OCI-LY3 (cell line): ENCODE results near the gene SPATA22.
"Not testable (repeated sequence)": the region's sequence is repeated elsewhere in the genome, so short reads cannot be mapped to it uniquely, and the experiment has no call there.

Experiments used
- H2AFZ ChIP-seq: fragments of 200-600, 300-600 bp; shearing (Covaris generic); 2 replicates; pipeline ENCODE4 v1.6.0; 2014; ENCODE audit warnings: antibody characterized with exemption, low read depth, low read length
- H3K27ac ChIP-seq: fragments of 200-600, 300-600 bp; sonication (generic); 2 replicates; pipeline ENCODE4 v1.5.1; 2014; ENCODE audit warnings: mild to moderate bottlenecking, low read length, moderate library complexity, mixed read lengths
- H3K27me3 ChIP-seq: fragments of 200-600, 300-600 bp; sonication (generic); 2 replicates; pipeline ENCODE4 v1.6.1; 2014; ENCODE audit warnings: low read depth, low read length, mixed read lengths
- H3K36me3 ChIP-seq: fragments of 200-600, 300-600 bp; sonication (generic); replicated peaks from 2 replicates; pipeline ENCODE3; 2014; ENCODE audit warnings: low read depth, low read length, mixed read lengths
- H3K4me1 ChIP-seq: fragments of 300-600, 200-600 bp; sonication (generic); 2 replicates; pipeline ENCODE4 v1.6.1; 2014; ENCODE audit warnings: low read length, mixed read lengths
- H3K4me2 ChIP-seq: fragments of 200-600, 300-600 bp; sonication (generic); 2 replicates; pipeline ENCODE4 v1.6.1; 2014; ENCODE audit warnings: low read length, mixed read lengths
- H3K4me3 ChIP-seq: fragments of 300-600, 200-600 bp; sonication (generic); 2 replicates; pipeline ENCODE4 v1.5.1; 2014; ENCODE audit warnings: antibody characterized with exemption, mild to moderate bottlenecking, low read length, moderate library complexity
- H3K79me2 ChIP-seq: fragments of 300-600, 200-600 bp; shearing (Covaris generic); 2 replicates; pipeline ENCODE4 v1.6.1; 2014; ENCODE audit warnings: mild to moderate bottlenecking, low read length, mixed read lengths
- H3K9ac ChIP-seq: fragments of 300-600, 200-600 bp; shearing (Covaris generic); 2 replicates; pipeline ENCODE4 v1.6.0; 2014; ENCODE audit warnings: mild to moderate bottlenecking, low read length, moderate library complexity
- H3K9me3 ChIP-seq: fragments of 200-600, 300-600 bp; shearing (Covaris generic); 2 replicates; pipeline ENCODE4 v1.6.1; 2014; ENCODE audit warnings: low read length, mixed read lengths; ENCODE audit not compliant: insufficient read depth
- H4K20me1 ChIP-seq: fragments of 200-600, 300-600 bp; sonication (generic); 2 replicates; pipeline ENCODE4 v1.6.1; 2016; ENCODE audit warnings: low read length, mixed read lengths; ENCODE audit not compliant: insufficient read depth
- CTCF ChIP-seq: fragments of 200-600, 300-600 bp; sonication (generic); IDR thresholded peaks from 2 replicates; pipeline ENCODE4 v1.5.1; 2014; ENCODE audit warnings: antibody characterized with exemption, low read length, low read depth
- EZH2phosphoT487 ChIP-seq: fragments of 200-600 bp; shearing (Covaris generic); IDR thresholded peaks from 2 replicates; pipeline ENCODE4 v1.6.1; 2018; ENCODE audit warnings: antibody characterized with exemption, mixed run types, low read depth

Gene SPATA22, protein sequence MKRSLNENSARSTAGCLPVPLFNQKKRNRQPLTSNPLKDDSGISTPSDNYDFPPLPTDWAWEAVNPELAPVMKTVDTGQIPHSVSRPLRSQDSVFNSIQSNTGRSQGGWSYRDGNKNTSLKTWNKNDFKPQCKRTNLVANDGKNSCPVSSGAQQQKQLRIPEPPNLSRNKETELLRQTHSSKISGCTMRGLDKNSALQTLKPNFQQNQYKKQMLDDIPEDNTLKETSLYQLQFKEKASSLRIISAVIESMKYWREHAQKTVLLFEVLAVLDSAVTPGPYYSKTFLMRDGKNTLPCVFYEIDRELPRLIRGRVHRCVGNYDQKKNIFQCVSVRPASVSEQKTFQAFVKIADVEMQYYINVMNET

DNA sequence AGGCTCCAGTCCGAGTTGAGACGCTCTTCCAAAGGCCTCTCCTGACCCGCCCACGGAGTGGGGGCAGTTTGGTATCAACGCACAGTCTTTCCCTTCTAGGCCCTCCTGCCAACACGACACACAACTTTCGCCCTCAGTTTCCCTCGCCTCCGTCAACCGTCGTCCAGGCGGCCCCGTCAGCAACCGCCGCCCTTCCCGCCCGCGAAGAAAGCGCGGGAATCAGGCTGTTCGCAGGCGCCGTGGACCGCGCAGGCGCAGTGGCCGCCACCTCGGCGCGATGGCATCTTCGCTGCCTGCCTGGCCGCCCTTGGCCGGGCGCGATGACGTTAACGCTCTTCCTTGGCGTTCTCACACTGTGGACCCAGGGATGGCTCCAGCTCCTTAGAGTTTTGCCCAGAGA is at the start of gene SPATA22:
Gene SPATA22, minus strand, starts transcription at position 221 of the 400 bp plus-strand sequence. CDS start 2,494 bp downstream, outside the sequence.
- no peaks in the 10 kb centered on the region for H3K27me3 ChIP-seq
- H3K9ac ChIP-seq, result no peak within 1 kb of the TSS
- no peaks in the 10 kb centered on the region for H3K79me2 ChIP-seq
- H4K20me1 ChIP-seq, result no peaks in the 10 kb centered on the region
- H3K36me3 ChIP-seq, result no peaks in the 10 kb centered on the region
- no peak within 1 kb of the TSS for H3K4me3 ChIP-seq
- H2AFZ ChIP-seq, result no peak within 1 kb of the TSS
- no peaks in the 10 kb centered on the region for H3K4me1 ChIP-seq
- H3K4me2 ChIP-seq, result no peak within 1 kb of the TSS
- H3K27ac ChIP-seq, result no peak within 1 kb of the TSS
- no peak for TF ChIP-seq CTCF
- H3K9me3 ChIP-seq, result no peaks in the 10 kb centered on the region

GRCh38 chr17:3519472-3519871 is 47.9 kb upstream of the SPATA22 start:
- H3K9me3 ChIP-seq, H3K9ac ChIP-seq, H3K4me3 ChIP-seq, H3K27ac ChIP-seq, H3K4me1 ChIP-seq, H4K20me1 ChIP-seq, H2AFZ ChIP-seq, H3K36me3 ChIP-seq, H3K27me3 ChIP-seq, H3K4me2 ChIP-seq, H3K79me2 ChIP-seq: not testable (repeated sequence)

- H3K79me2 ChIP-seq, result no peaks in the 10 kb centered on the region
- no peak overlapping the region for H3K9ac ChIP-seq
- no peaks in the 10 kb centered on the region for H3K36me3 ChIP-seq
- TF ChIP-seq CTCF, result no peak
- no peak for TF ChIP-seq EZH2phosphoT487
- no peaks in the 10 kb centered on the region for H3K9me3 ChIP-seq
- H2AFZ ChIP-seq, result no peak overlapping the region
- no peak overlapping the region for H3K27ac ChIP-seq
- H4K20me1 ChIP-seq, result no peaks in the 10 kb centered on the region
- H3K27me3 ChIP-seq, result no peaks in the 10 kb centered on the region
- no peak overlapping the region for H3K4me3 ChIP-seq
- H3K4me2 ChIP-seq, result no peak overlapping the region
- H3K4me1 ChIP-seq, result no peaks in the 10 kb centered on the region
These were observed 43.3 kb upstream of the SPATA22 start for GRCh38 chr17:3514873-3515272.

DNA sequence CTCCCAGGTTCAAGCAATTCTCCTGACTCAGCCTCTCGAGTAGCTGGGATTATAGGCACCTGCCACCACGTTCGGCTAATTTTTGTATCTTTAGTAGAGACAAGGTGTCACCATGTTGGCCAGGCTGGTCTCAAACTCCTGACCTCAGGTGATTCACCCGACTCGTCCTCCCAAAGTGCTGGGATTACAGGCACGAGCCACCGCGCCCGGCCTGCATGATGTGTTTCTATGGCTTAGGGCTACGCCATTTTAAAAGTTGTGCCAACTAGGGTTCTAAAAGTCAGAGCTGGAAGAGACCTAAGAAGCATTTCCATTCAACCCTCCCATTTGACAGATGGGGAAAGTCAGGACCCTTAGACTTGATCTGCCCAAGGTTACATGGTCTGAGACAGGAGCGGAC is 42.5 kb upstream of the SPATA22 start:
- H3K4me2 ChIP-seq, H3K4me3 ChIP-seq, H3K4me1 ChIP-seq, H3K36me3 ChIP-seq, H3K9me3 ChIP-seq, H4K20me1 ChIP-seq, H3K9ac ChIP-seq, H3K79me2 ChIP-seq, H2AFZ ChIP-seq, H3K27me3 ChIP-seq, H3K27ac ChIP-seq: not testable (repeated sequence)

DNA sequence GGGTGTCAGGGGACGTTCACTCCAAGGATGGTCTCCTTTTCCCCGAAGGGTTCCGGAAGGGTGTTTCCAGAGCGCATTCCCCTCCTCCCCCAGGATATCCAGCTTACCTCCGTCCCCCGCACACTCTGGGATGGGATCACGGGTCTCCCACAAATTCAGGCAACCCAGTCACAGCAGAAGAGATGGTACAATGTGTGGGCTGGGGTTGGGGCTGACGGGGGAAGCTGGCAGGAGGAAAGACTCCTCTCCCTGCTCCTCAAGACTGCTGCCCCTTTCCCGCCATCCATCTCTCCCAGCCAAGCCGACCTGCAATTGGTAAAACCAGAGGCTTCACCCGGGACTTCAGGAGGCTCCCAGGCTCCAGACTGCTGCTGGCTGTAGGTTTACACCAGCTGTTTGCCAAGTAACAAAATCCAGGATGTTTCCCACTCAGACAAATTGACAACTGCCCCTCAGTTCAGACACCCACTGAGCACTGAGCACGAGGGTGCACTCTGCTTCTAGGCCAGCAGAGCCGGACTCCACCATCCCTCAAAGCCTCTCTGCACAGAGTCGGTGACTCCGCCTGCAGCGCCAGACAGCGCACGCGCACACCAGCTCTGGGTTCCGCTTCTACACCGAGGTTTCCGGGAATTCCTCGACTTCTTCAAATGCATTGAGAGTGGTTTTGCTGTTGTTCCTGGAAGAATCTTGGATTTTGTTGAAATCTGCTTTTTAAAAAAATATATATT is 41.9 kb upstream of the SPATA22 start:
- H3K27me3 ChIP-seq, result no peaks in the 10 kb centered on the region
- no peak overlapping the region for H3K4me2 ChIP-seq
- H3K36me3 ChIP-seq, result no peaks in the 10 kb centered on the region
- TF ChIP-seq EZH2phosphoT487, result no peak
- no peak for TF ChIP-seq CTCF
- H4K20me1 ChIP-seq, result no peaks in the 10 kb centered on the region
- H3K4me1 ChIP-seq, result no peaks in the 10 kb centered on the region
- H3K9ac ChIP-seq, result no peak overlapping the region
- H3K9me3 ChIP-seq, result no peaks in the 10 kb centered on the region
- H3K27ac ChIP-seq, result no peak overlapping the region
- no peak overlapping the region for H3K4me3 ChIP-seq
- no peak overlapping the region for H2AFZ ChIP-seq
- H3K79me2 ChIP-seq, result no peaks in the 10 kb centered on the region
